ENCODE measurements around the gene FTCDNL1. TPM values are rescaled to one million over a fixed set of nuclear protein-coding genes. Genes with fewer than 3 reads are reported as not detected.

The FTCDNL1 gene
- total RNA-seq, 2 experiments from 2014 or later = 1.7 to 2.0 TPM

- peaks cover 33% of the 10 kb centered on the region for H3K27me3 Mint-ChIP-seq
- no peak overlapping the region for H3K27ac Mint-ChIP-seq
- no peak for ATAC-seq (ENCODE audit: low read depth)
- POLR2A ChIA-PET = no interaction called here
- H3K4me1 Mint-ChIP-seq = no peaks in the 10 kb centered on the region
- no peaks in the 10 kb centered on the region for H3K9me3 Mint-ChIP-seq
- no peaks in the 10 kb centered on the region for H3K36me3 Mint-ChIP-seq
- H3K4me3 Mint-ChIP-seq = no peak overlapping the region
- no peak for DNase-seq
These were observed 10.3 kb upstream of the FTCDNL1 start for GRCh38 chr2:199861132-199861774.

- peaks cover 39% of the 10 kb centered on the region for H3K27me3 Mint-ChIP-seq
- H3K4me1 Mint-ChIP-seq = peaks cover 3% of the 10 kb centered on the region
- POLR2A ChIA-PET = interaction anchor here (0.6 kb wide), 1 partner anchor 754 kb away, joined by 3 read pairs; no protein-coding TSS in a partner anchor
- DNase-seq = no peak
- no peak overlapping the region for H3K27ac Mint-ChIP-seq
- no peaks in the 10 kb centered on the region for H3K36me3 Mint-ChIP-seq
- H3K9me3 Mint-ChIP-seq = no peaks in the 10 kb centered on the region
- ATAC-seq (ENCODE audit: low read depth) = no peak
- H3K4me3 Mint-ChIP-seq = no peak overlapping the region
These were observed 4.8 kb upstream of the FTCDNL1 start for GRCh38 chr2:199855812-199856211.

- Mint-ChIP-seq H3K4me1 (peaks cover 7% of the 10 kb centered on the region), H3K27me3 (peaks cover 33% of the 10 kb centered on the region), H3K36me3 (no peaks in the 10 kb centered on the region), H3K4me3 (no peak overlapping the region), H3K27ac (no peak overlapping the region), H3K9me3 (no peaks in the 10 kb centered on the region)
- DNase-seq = no peak
- POLR2A ChIA-PET = no interaction called here
- ATAC-seq (ENCODE audit: low read depth) = no peak
These were observed 891 bp upstream of the FTCDNL1 start for GRCh38 chr2:199851883-199852282.

- Mint-ChIP-seq H3K27ac (peak overlapping the region; percentile 85), H3K9me3 (no peaks in the 10 kb centered on the region), H3K27me3 (peaks cover 30% of the 10 kb centered on the region), H3K4me1 (peaks cover 7% of the 10 kb centered on the region), H3K4me3 (peak overlapping the region; percentile 91), H3K36me3 (no peaks in the 10 kb centered on the region)
- ATAC-seq (ENCODE audit: low read depth) = no peak
- no peak for DNase-seq
- POLR2A ChIA-PET = no interaction called here
These were observed 464 bp upstream of the FTCDNL1 start for GRCh38 chr2:199851501-199851810.

DNA sequence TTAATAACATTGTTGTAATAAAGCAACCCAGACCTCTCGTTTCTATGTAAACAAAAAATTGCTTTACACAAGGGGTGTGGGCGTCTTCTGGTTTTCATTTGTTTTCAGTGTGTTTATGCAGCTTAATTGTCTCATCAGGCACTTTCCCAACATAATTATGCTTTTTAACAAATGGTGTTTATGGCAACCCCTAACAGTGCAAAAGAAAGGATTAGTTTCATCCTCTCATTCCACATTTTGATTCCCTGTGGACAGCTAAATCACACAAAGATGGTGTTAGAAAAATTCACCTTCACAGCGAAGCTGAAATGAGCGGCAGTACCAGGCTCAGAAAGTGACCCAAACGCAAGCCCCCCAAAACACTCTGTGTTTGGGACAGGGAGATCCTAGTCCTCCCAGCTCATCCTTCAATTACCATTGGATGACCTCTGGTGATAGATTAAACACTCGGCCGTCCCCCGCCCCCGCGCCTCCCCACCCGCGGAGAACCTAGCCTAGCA is 724 bp downstream of the FTCDNL1 start:
- peaks cover 7% of the 10 kb centered on the region for H3K4me1 Mint-ChIP-seq
- ATAC-seq (ENCODE audit: low read depth) = no peak
- peaks cover 24% of the 10 kb centered on the region for H3K27me3 Mint-ChIP-seq
- H3K36me3 Mint-ChIP-seq = no peaks in the 10 kb centered on the region
- no peak for DNase-seq
- H3K27ac Mint-ChIP-seq = no peak overlapping the region
- POLR2A ChIA-PET = interaction anchor here (0.5 kb wide), 1 partner anchor 113 kb away, joined by 3 read pairs; no protein-coding TSS in a partner anchor
- no peaks in the 10 kb centered on the region for H3K9me3 Mint-ChIP-seq
- peak overlapping the region; percentile 58 for H3K4me3 Mint-ChIP-seq

DNA sequence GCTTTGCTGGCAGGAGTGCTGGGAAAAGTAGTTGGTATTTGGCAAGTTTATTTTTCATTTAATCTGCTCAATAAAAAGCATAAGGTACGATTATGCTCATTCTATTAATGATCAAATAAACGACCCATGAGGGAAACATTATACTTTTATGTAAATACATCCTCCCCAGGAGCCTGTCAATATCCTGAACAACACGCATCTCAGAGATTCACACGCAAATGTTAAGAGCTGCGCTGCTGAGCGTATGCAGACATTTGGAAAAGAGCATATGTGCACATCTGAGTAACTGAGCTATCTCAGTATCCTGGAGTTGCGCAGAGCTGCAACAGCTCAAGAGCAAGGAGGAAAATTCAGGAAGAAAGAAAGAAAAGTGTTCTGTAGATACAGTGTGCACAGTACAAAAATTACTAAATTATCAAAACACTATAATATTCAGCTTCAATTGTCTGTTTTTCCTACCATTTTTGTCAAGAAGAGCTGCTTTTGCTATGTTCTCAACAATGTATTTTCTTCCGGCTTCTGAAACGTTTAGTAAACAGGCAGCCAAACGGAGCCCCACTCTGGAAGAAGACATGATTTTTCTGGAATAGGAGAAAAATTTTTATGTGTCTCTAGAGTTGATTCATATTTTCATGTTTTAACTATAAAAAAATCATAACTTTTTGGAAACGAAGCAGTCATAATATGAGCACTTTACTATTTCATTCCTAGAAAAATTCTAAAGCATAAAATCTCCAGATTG is 2.4 kb downstream of the FTCDNL1 start:
- H3K27me3 Mint-ChIP-seq = peaks cover 16% of the 10 kb centered on the region
- POLR2A ChIA-PET = no interaction called here
- no peak overlapping the region for H3K4me3 Mint-ChIP-seq
- DNase-seq (no peak), ATAC-seq (ENCODE audit: low read depth) (no peak)
- peaks cover 7% of the 10 kb centered on the region for H3K4me1 Mint-ChIP-seq
- H3K27ac Mint-ChIP-seq = no peak overlapping the region
- H3K9me3 Mint-ChIP-seq = no peaks in the 10 kb centered on the region
- H3K36me3 Mint-ChIP-seq = no peaks in the 10 kb centered on the region

DNA sequence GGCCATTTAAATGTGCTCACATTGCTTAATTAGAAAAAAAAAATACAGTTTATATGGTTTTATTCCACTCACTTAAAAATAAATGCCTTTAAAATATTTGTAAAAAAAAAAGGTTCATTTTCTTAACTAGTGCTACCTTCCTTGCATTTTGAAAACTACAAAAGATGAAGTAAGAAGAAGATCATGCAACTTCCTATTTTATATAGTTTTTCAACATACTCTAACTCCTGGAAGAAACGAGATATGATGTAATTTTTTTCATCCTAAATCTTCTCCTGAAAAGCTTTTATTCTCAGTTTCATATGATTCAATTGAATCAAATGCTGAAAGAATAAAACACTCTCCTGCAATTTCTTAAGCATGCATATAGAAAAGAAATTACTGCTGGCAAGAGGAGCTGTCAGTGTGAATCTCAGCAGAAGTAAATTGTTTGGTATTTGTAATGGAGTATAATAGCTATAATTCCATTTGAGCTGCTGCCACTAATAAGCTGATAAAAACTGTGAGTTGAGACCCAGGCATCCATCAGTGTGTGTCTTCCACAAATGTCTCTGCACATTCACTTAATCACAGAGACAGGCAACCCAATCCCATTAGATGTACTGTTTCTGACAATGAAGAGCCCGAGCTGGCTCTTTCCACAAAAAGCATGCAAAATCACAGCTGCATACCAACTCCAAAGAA is 3.7 kb downstream of the FTCDNL1 start:
- H3K27me3 Mint-ChIP-seq = peaks cover 6% of the 10 kb centered on the region
- no peak for ATAC-seq (ENCODE audit: low read depth)

DNA sequence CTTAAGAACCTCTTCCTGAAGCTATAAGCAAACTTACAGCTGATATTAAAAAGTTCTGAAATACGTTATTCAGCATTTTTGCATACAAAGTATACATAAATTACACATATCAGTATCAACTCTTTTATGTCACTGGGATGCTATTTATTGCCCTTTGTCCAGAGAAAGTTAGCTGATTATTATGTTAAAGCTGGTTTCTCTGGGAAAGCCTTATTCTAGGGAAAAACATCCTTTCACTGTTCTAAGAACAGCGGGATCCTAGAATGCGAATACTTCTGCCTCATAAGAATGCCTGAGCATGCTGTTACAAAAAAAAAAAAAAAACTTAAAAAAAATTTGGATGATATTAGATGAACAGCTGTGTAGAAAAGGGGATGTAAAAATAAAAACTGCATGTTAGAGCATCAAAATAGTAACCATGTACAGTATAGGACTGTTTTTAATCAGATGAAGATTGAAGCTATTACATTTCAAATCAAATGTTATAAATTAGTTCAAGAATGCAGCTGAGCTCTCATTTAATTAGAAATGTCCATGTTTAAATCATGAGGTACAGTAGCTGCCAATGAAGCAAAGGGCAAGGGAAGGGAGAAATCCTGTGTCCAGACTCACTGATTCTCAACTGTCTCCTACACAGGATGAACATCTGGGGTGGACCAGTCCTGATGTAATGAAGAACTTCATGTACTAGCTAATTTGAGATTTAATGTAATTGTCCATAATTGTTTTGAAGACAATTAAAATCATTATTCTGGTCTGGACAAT is 8.2 kb downstream of the FTCDNL1 start:
- no peak overlapping the region for H3K4me3 Mint-ChIP-seq
- H3K4me1 Mint-ChIP-seq = no peaks in the 10 kb centered on the region
- no peak overlapping the region for H3K27ac Mint-ChIP-seq
- POLR2A ChIA-PET = interaction anchor here (0.7 kb wide), 1 partner anchor 9 kb away, joined by 3 read pairs; no protein-coding TSS in a partner anchor
- no peaks in the 10 kb centered on the region for H3K36me3 Mint-ChIP-seq
- DNase-seq (no peak), ATAC-seq (ENCODE audit: low read depth) (no peak)
- no peaks in the 10 kb centered on the region for H3K9me3 Mint-ChIP-seq
- no peaks in the 10 kb centered on the region for H3K27me3 Mint-ChIP-seq

More for the DNA sequence above, 3.7 kb downstream of the FTCDNL1 start:
- H3K9me3 Mint-ChIP-seq = no peaks in the 10 kb centered on the region
- H3K27ac Mint-ChIP-seq = no peak overlapping the region
- POLR2A ChIA-PET = no interaction called here
- no peak for DNase-seq
- H3K4me3 Mint-ChIP-seq = no peak overlapping the region
- H3K4me1 Mint-ChIP-seq = peaks cover 7% of the 10 kb centered on the region
- H3K36me3 Mint-ChIP-seq = no peaks in the 10 kb centered on the region

GRCh38 chr2:199841409-199841808 is 9.6 kb downstream of the FTCDNL1 start:
- Mint-ChIP-seq H3K9me3 (no peaks in the 10 kb centered on the region), H3K4me3 (no peak overlapping the region), H3K36me3 (no peaks in the 10 kb centered on the region), H3K27me3 (no peaks in the 10 kb centered on the region), H3K27ac (no peak overlapping the region), H3K4me1 (no peaks in the 10 kb centered on the region)
- ATAC-seq (ENCODE audit: low read depth) (no peak), DNase-seq (no peak)
- POLR2A ChIA-PET = no interaction called here

DNA sequence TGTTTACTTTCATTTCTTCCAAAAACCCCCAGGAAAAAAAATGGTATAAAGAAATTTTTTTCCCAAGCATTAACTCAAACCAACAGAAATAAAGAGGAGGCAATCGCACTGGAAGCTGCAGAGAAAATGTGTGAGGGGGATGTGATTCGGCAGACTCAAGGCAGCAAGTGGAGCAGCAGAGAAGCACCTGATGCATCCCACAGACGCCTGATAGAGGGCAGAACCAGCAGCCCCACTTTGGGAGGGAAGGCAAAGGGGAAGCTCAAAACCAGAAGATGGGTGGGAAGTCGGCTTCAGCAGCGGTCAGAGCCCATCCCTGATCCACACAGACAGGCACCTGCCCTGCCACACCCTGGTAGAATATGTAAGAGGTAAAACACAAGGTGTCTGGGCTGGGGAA is 12.6 kb downstream of the FTCDNL1 start:
- DNase-seq = no peak
- POLR2A ChIA-PET = no interaction called here
- H3K27ac Mint-ChIP-seq = no peak overlapping the region
- ATAC-seq (ENCODE audit: low read depth) = no peak
- peaks cover 2% of the 10 kb centered on the region for H3K27me3 Mint-ChIP-seq
- no peaks in the 10 kb centered on the region for H3K4me1 Mint-ChIP-seq
- H3K4me3 Mint-ChIP-seq = no peak overlapping the region
- H3K36me3 Mint-ChIP-seq = no peaks in the 10 kb centered on the region
- H3K9me3 Mint-ChIP-seq = no peaks in the 10 kb centered on the region

DNA sequence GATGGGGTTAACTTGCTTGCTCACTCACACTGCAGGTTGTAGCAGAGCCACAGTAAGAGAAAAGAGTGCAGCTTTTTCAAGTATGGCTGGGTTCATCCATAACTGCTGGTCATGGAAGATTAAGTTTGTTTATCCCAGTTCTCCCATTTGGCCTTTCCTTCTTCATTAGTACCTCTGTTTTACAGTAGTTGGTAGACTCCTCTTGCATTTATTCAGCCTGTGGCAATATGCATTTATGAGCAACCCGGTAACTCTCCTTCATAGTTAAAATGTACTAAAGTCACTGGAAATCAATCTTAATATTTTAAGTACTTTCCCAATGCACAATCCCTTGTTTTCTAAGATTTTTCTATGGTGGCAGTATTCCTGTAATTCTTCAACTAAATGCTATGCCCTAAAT is 14.0 kb downstream of the FTCDNL1 start:
- H3K4me1 Mint-ChIP-seq = no peaks in the 10 kb centered on the region

GRCh38 chr2:199833525-199833924 is 17.5 kb downstream of the FTCDNL1 start:
- no peaks in the 10 kb centered on the region for H3K36me3 Mint-ChIP-seq
- H3K9me3 Mint-ChIP-seq = no peaks in the 10 kb centered on the region
- POLR2A ChIA-PET = interaction anchor here (0.6 kb wide), 1 partner anchor 9 kb away, joined by 3 read pairs; no protein-coding TSS in a partner anchor
- H3K27me3 Mint-ChIP-seq = peaks cover 2% of the 10 kb centered on the region
- H3K4me3 Mint-ChIP-seq = no peak overlapping the region
- H3K27ac Mint-ChIP-seq = no peak overlapping the region
- H3K4me1 Mint-ChIP-seq = no peaks in the 10 kb centered on the region
- no peak for DNase-seq
- no peak for ATAC-seq (ENCODE audit: low read depth)

More for the DNA sequence above, 14.0 kb downstream of the FTCDNL1 start:
- Mint-ChIP-seq H3K27me3 (peaks cover 2% of the 10 kb centered on the region), H3K36me3 (no peaks in the 10 kb centered on the region), H3K9me3 (no peaks in the 10 kb centered on the region), H3K4me3 (no peak overlapping the region), H3K27ac (no peak overlapping the region)
- no peak for DNase-seq
- POLR2A ChIA-PET = no interaction called here
- ATAC-seq (ENCODE audit: low read depth) = no peak

GRCh38 chr2:199830531-199830930 is 20.5 kb downstream of the FTCDNL1 start:
- Mint-ChIP-seq H3K36me3 (no peaks in the 10 kb centered on the region), H3K27me3 (peaks cover 2% of the 10 kb centered on the region), H3K4me1 (no peaks in the 10 kb centered on the region), H3K9me3 (no peaks in the 10 kb centered on the region), H3K4me3 (no peak overlapping the region), H3K27ac (no peak overlapping the region)
- DNase-seq (no peak), ATAC-seq (ENCODE audit: low read depth) (no peak)
- POLR2A ChIA-PET = no interaction called here
